ENCODE measurements around the gene DHRS13. TPM values are rescaled to one million over a fixed set of nuclear protein-coding genes. Genes with fewer than 3 reads are reported as not detected.

The DHRS13 gene
- total and polyA plus RNA-seq, 10 donors, result 12.2 to 51.2 (median 18.9) TPM

GRCh38 chr17:28948342-28948741 lies 45.5 kb upstream of the DHRS13 start:
- intact Hi-C loops (cut with DNase I; ENCODE audit: low total_unique reads), result no loop called here
- peak overlapping the region; percentile 94 to 100 (median 99) for H3K27ac ChIP-seq
- H3K9me3 ChIP-seq, result no peaks in the 10 kb centered on the region
- peak overlapping the region; percentile 90 to 98 (median 96) for H3K4me3 ChIP-seq
- TF ChIP-seq POLR2A (IDR thresholded peaks at IDR 0.05), result no peak
- no peak for TF ChIP-seq POLR2AphosphoS5 (IDR thresholded peaks at IDR 0.05)
- TF ChIP-seq CTCF (IDR thresholded peaks at IDR 0.05 in 8 of 11, conservative IDR thresholded peaks at IDR 0.05 in 3 of 11), result no peak
- 11 to 20% (median 18%) methylated on average over 4 of the region's 4 CpGs for WGBS, 5 donors
- peaks cover 0 to 25% (median 4%) of the 10 kb centered on the region in 6 donors for H3K36me3 ChIP-seq
- DNase-seq, result no peak
- H3K4me1 ChIP-seq, result peaks cover 44 to 68% (median 66%) of the 10 kb centered on the region in 6 donors
- no peaks in the 10 kb centered on the region for H3K27me3 ChIP-seq (replicated peaks in 1 of 7)

GRCh38 chr17:28947639-28948038 lies 44.8 kb upstream of the DHRS13 start:
- WGBS, 5 donors, result 32 to 48% (median 35%) methylated on average over 3 of the region's 3 CpGs
- Histone ChIP-seq H3K4me1 (peaks cover 37 to 68% (median 64%) of the 10 kb centered on the region in 6 donors), H3K4me3 (peak overlapping the region in 3 of 8 donors; percentile 95 to 98 (median 97)), H3K9me3 (no peaks in the 10 kb centered on the region), H3K27ac (peak overlapping the region; percentile 14 to 100 (median 99)), H3K36me3 (peaks cover 0 to 32% (median 6%) of the 10 kb centered on the region in 6 donors), H3K27me3 (replicated peaks in 1 of 7) (no peaks in the 10 kb centered on the region)
- intact Hi-C loops (cut with DNase I; ENCODE audit: low total_unique reads), result no loop called here
- TF ChIP-seq POLR2AphosphoS5 (IDR thresholded peaks at IDR 0.05), result no peak
- no peak for TF ChIP-seq POLR2A (IDR thresholded peaks at IDR 0.05)
- TF ChIP-seq CTCF (IDR thresholded peaks at IDR 0.05 in 8 of 11, conservative IDR thresholded peaks at IDR 0.05 in 3 of 11), result no peak
- DNase-seq, result no peak

GRCh38 chr17:28946239-28946638 lies 43.4 kb upstream of the DHRS13 start:
- no peaks in the 10 kb centered on the region for H3K27me3 ChIP-seq (replicated peaks in 1 of 7)
- TF ChIP-seq CTCF (IDR thresholded peaks at IDR 0.05 in 8 of 11, conservative IDR thresholded peaks at IDR 0.05 in 3 of 11), result no peak
- TF ChIP-seq POLR2A (IDR thresholded peaks at IDR 0.05), result no peak
- TF ChIP-seq POLR2AphosphoS5 (IDR thresholded peaks at IDR 0.05), result no peak
- no peak overlapping the region for H3K4me3 ChIP-seq
- H3K27ac ChIP-seq, result peak overlapping the region in 4 of 8 donors; percentile 7 to 100 (median 60)
- H3K4me1 ChIP-seq, result peaks cover 36 to 79% (median 75%) of the 10 kb centered on the region in 6 donors
- no peak for DNase-seq
- intact Hi-C loops (cut with DNase I; ENCODE audit: low total_unique reads), result no loop called here
- 58 to 65% (median 65%) methylated on average over 4 of the region's 4 CpGs for WGBS, 5 donors
- H3K36me3 ChIP-seq, result peaks cover 0 to 44% (median 6%) of the 10 kb centered on the region in 6 donors
- H3K9me3 ChIP-seq, result no peaks in the 10 kb centered on the region

GRCh38 chr17:28944862-28945741 lies 42.2 kb upstream of the DHRS13 start:
- Histone ChIP-seq H3K27me3 (replicated peaks in 1 of 7) (no peaks in the 10 kb centered on the region), H3K4me3 (peak overlapping the region in 1 of 8 donors; percentile 13), H3K4me1 (peaks cover 45 to 91% (median 86%) of the 10 kb centered on the region in 6 donors), H3K36me3 (peaks cover 0 to 44% (median 6%) of the 10 kb centered on the region in 6 donors), H3K9me3 (no peaks in the 10 kb centered on the region), H3K27ac (peak overlapping the region in 4 of 8 donors; percentile 4 to 100 (median 60))
- intact Hi-C loops (cut with DNase I; ENCODE audit: low total_unique reads), result no loop called here
- no peak for DNase-seq
- 62 to 76% (median 75%) methylated on average over 8 of the region's 8 CpGs for WGBS, 5 donors
- TF ChIP-seq POLR2AphosphoS5 (IDR thresholded peaks at IDR 0.05) (no peak), POLR2A (IDR thresholded peaks at IDR 0.05) (no peak), CTCF (IDR thresholded peaks at IDR 0.05 in 8 of 11, conservative IDR thresholded peaks at IDR 0.05 in 3 of 11) (no peak)

Data from spleen (tissue), 11 donors.